ENCODE data around the gene L1TD1. TPM values are rescaled to one million over a fixed set of nuclear protein-coding genes. Genes with fewer than 3 reads are reported as not detected.
"Not testable (repeated sequence)": the region's sequence is repeated elsewhere in the genome, so short reads cannot be mapped to it uniquely, and the experiment has no call there.

The L1TD1 gene, protein sequence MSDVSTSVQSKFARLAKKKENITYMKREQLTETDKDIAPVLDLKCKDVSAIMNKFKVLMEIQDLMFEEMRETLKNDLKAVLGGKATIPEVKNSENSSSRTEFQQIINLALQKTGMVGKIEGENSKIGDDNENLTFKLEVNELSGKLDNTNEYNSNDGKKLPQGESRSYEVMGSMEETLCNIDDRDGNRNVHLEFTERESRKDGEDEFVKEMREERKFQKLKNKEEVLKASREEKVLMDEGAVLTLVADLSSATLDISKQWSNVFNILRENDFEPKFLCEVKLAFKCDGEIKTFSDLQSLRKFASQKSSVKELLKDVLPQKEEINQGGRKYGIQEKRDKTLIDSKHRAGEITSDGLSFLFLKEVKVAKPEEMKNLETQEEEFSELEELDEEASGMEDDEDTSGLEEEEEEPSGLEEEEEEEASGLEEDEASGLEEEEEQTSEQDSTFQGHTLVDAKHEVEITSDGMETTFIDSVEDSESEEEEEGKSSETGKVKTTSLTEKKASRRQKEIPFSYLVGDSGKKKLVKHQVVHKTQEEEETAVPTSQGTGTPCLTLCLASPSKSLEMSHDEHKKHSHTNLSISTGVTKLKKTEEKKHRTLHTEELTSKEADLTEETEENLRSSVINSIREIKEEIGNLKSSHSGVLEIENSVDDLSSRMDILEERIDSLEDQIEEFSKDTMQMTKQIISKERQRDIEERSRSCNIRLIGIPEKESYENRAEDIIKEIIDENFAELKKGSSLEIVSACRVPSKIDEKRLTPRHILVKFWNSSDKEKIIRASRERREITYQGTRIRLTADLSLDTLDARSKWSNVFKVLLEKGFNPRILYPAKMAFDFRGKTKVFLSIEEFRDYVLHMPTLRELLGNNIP
- total RNA-seq = not detected in 2 replicates
- polyA plus RNA-seq (2012) = not detected

DNA sequence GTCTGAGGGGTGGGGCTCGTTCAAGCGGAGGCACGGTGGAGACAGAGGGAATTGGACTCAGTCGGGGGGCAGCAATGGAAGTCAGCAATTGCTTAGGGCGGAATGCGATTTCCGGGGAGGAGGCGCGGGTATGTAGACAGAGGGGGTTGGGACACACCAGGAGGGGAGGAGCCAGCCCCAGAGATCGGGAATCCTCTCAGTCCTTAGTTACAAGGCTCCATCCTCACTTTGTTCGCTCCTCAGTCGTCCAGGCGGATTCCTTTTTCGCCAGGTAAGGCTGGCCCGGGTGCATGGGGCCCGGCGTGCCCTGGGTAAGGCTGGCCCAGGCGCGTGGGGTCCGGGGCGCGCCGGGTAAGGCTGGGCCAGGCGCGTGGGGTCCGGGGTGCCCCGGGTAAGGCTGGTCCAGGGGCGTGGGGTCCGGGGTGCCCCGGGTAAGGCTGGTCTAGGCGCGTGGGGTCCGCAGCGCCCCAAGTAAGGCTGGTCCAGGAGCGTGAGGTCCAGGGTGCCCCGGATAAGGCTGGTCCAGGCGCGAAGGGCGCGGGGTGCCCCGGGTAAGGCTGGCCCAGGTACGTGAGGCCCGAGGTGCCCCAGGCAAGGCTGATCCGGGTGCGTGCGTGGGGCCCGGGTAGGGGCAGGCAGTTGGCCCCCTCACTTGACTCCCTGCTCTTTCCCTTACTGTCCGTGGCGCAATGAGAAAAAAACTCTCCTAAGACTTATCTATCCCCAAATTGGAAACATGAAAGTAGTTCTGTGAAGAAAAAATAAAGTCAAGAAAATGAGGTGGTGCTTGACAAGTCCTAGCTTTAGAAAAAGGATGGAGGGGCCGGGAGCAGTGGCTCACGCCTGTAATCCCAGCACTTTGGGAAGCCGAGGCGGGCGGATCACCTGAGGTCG, at the start of gene L1TD1:
Gene L1TD1, plus strand, starts transcription at position 199 of the 894 bp plus-strand sequence. CDS start 11,780 bp downstream, outside the sequence.
- no peak for DNase-seq (ENCODE audit: low read depth)

DNA sequence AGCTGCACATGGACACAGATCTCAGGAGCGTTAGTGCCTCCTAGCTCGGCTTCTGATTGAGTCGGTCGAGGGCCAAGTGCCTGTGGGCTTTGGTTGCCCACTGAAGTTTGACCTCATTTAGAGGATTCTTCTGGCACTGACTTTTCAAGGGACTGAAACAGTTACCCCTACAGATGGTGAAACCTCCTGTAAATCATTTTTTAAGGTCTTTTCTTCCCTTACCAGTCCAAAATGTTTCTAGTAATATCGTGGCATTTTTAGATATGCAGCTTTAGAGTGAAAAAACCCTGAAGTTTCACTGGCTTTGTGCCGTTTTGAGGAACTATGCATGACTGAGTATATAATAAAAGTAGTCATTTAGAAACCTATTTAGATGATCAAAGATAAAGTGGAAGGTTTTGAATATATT, 34.7 kb upstream of the L1TD1 start:
- no peak for DNase-seq (ENCODE audit: low read depth)

DNA sequence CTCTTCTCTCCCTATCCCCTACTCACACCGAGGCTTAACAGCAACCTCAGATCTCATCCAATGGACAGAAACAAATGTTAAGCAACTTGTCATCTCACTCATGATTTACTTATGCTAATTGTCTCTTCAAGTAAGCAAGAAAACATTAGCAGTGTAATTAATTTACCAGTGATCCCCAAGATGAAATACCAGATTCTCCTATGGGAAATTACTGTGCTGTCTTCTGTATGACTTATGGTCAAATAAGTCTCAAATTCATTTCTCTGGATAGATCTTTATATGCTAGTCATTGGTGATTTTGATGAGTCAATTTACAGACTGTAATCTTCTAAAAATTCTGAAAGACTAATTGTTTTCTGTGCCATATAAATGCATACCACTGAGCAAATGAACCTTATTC, 32.9 kb upstream of the L1TD1 start:
- no peak for DNase-seq (ENCODE audit: low read depth)

DNA sequence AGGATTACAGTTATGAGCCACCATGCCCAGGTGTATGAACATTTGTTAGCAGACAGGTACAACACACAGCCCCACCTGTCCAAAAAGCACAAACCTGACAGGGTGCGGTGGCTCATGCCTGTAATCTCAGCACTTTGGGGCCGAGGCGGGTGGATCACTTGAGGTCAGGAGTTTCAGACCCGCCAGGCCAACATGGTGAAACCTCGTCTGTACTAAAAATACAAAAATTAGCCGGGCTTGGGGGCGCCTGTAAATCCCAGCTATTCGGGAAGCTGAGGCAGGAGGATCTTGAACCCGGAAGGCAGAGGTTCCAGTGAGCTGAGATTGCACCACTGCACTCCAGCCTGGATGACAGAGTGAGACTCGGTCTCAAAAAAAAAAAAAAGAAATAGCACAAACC, 24.3 kb upstream of the L1TD1 start:
- DNase-seq (ENCODE audit: low read depth) = not testable (repeated sequence)

DNA sequence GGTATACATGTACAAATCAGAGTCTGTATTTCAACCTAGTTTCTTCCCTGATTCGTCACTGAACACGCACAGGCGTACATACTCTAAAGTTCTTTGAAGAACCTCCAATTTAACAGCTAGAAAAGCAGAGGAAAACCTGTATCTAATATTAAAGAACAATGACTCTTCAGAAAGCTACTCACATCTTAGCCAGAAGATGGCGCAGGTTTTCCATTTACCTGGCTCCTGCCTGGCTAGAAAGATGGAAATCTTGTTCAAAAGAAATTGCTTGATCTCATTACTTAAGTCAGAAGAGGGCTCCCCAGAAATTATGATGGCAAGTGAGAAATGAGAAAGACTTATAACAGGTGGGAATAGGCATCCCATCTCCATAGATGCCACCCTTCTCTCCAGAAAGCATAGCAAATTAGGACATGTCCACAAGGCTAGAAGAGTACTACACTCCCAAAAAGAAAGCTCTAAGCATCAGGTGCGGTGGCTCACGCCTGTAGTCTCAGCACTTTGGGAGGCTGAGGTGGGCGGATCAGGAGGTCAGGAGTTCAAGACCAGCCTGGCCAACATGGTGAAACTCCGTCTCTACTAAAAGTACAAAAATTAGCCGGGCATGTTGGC, 19.0 kb upstream of the L1TD1 start:
- peak; percentile 60 for DNase-seq (ENCODE audit: low read depth)

DNA sequence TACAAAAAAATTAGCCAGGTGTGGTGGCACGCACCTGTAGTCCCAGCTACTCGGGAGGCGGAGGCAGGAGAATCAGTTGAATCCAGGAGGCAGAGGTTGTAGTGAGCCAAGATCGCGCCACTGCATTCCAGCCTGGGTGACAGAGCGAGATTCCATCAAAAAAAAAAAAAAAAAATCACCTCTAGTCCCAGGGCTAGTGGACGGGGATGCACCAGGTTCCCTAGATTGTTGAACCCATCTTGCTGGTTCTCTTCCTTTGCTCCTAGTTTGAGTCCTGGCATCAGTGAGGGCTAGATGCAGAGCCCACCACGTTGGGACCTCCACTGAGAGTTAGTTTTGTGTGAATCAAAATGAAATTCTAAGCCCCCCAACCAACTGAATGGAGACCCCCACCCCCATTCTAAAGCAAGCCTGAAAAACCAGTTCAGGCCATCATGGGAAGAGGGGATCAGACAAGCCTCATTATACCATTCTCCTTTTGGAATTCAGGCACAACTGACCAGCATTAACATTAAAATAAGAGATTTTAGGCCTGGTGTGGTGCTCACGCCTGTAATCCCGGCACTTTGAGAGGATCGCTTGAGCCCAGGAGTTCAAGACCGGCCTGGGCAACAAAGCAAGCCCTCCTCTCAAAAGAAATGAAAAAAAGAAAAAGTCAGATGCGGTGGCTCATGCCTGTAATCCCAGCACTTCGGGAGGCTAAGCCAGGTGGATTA, 17.9 kb upstream of the L1TD1 start:
- no peak for DNase-seq (ENCODE audit: low read depth)

DNA sequence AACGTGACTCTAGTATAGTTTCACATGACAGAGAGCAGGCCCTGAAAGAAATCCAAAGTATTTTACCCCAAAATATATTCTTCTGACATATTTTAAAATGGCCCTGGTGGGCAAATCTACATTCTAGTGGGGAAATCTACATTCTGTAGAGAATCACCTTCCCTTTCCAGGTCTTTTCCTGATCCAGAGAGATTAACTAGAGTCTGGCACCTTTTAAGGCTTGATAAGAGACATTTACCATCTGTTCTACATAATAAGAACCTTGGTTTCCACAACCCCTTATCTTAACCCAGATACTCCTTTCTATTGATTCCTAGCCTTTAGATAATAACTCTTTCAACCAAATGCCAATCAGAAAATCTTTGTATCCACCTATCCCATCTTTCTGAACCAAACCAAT, 17.0 kb upstream of the L1TD1 start:
- no peak for DNase-seq (ENCODE audit: low read depth)

DNA sequence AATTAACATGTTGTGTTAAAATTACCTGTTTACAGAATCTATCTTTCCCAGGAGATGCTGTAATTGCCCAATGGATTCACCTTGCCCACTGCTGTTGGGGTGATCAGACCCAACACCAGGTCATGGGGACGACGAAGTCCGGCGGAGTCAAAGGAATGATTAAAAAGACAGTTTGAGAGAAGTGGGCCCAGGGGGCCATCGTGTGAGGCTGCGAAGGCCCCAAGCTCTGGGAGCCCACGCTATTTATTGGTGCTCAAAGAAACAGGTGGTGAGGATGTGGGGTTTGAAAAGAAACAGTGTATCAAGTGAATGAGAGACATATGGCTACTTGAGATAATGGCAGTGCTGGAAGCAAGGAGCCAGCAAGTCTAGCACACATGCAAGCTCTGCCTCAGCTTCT, 16.3 kb upstream of the L1TD1 start:
- no peak for DNase-seq (ENCODE audit: low read depth)

DNA sequence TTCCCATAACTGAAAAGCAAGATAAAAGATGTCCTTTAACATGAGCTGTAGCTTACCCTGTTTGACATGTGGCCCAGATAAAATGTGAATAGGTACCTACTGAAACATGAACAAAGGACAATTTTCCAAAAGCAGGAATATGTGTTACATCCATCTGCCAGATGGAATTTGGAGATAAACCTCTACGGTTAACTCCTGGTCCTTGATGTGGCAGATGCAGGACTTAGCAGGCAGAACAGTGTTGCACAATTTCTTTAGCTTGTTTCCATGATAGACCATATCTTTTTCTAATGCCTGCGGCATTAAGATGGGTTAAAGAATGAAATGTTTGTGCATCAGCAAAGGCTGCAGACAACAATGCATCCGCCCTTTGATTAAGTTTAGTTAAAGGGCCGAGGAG, 14.6 kb upstream of the L1TD1 start:
- not testable (repeated sequence) for DNase-seq (ENCODE audit: low read depth)

DNA sequence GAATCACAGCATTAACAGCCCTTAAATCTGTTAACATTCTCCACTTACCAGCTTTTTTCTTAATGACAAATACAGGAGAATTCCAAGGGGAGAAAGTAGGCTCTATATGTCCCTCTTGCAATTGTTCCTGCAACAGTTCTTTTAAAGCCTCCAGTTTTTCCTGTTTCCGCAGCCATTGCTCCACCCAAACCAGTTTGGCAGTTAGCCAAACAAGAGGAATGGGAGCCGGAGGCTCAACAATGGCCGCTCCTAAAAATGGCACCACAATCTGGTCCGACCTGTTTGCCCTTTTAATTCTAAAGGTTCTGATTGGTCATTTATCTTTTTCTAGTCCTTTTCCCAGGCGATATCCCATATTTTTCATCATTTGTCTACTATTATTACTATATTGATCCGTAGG, 14.0 kb upstream of the L1TD1 start:
- no peak for DNase-seq (ENCODE audit: low read depth)

DNA sequence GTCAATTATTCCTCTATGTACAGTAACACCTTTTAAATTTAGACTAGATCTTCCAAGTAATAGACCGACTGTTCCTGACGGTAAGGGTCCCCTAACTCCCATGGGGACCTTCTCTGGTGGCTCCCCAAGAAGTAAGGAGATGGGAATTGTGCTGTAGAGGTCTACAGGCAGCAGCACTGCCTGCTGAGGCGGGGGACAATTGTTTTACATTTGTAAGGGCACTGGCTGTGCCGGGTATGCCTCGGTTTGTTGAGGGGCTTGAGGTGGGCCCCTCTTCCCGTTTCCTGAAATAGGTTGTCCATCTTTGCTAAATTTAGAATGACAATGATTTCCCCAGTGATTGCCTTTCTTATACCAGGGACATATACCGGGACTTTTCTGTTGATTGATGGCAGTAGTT, 13.1 kb upstream of the L1TD1 start:
- DNase-seq (ENCODE audit: low read depth) = no peak

DNA sequence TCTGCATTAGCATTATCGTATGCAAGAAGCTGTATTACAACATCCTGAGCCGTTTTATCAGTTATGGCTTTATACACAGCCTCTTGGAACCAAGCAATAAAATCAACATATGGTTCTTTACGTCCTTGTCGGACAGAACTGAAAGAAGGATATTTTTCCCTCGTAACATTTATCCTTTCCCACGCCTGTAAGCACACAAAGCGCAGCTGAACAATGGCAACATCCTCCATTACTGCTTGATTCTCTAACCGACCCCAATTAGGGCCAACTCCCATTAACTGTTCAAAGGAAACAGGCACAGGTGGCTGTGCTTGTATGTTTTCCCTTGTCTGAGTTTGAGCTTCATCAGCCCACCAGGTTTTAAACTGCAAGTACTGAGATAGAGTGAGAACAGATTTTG, 12.5 kb upstream of the L1TD1 start:
- DNase-seq (ENCODE audit: low read depth) = not testable (repeated sequence)

DNA sequence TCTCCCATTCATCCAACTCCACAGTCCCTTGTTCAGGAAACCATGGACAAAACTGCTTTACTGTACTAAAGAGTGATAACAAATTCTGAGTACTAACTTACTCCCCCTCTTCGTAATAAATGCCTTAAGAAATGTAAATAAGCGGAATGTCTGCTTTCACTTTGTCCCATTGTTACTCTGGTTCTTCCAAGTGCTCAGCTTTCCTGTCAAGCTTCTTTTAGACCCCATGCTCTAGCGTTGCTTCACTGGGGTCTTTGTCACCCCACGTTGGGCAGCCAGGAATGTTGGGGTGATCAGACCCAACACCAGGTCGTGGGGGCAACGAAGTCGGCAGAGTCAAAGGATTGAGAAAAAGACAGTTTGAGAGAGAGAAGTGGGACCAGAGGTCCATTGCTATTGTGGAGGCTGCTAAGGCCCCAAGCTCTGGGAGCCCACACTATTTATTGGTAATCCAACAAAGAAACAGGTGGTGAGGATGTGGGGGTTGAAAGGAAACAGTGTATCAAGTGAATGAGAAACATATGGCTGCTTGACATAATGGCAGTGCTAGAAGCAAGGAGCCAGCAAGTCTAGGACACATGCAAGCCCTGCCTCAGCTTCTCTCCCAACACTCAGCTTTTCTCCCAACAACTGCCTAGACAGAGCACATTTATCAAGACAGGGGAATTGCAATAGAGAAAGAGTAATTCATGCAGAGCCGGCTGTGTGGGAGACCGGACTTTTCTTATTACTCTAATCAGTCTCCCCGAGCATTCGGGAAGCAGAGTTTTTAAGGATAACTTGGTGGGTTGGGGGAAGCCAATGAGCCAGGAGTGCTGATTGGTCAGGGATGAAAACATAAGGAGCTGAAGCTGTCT, 11.3 kb upstream of the L1TD1 start:
- DNase-seq (ENCODE audit: low read depth) = not testable (repeated sequence)

DNA sequence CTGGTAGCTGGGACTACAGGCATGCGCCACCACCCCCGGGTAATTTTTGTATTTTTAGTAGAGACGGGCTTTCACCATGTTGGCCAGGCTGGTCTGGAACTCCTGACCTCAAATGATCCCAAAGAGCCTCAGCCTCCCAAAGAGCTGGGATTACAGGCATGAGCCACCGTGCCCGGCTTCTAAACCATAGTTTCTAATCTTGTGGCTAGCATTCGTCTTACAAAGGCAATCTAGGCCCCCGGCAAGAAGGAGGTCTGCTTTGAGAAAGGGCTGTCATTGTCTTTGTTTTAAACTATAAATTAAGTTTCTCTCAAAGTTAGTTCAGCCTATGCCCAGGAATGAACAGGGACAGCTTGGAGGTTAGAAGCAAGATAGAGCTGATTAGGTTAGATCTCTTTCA, 10.3 kb upstream of the L1TD1 start:
- DNase-seq (ENCODE audit: low read depth) = no peak

DNA sequence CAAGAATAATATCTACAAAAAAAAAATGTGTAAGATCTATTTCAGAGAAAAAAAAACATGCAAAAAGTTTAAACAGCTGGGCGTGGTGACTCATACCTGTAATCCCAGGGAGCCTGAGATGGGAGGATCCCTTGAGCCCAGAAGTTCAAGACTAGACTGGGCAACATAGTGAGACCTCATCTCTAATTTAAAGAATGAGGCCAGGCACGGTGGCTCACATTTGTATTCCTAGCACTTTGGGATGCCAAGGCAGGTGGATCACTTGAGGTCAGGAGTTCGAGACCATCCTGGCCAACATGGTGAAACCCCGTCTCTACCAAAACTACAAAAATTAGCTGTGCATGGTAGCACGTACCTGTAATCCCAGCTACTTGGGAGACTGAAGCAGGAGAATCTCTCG, 9.4 kb upstream of the L1TD1 start:
- not testable (repeated sequence) for DNase-seq (ENCODE audit: low read depth)

DNA sequence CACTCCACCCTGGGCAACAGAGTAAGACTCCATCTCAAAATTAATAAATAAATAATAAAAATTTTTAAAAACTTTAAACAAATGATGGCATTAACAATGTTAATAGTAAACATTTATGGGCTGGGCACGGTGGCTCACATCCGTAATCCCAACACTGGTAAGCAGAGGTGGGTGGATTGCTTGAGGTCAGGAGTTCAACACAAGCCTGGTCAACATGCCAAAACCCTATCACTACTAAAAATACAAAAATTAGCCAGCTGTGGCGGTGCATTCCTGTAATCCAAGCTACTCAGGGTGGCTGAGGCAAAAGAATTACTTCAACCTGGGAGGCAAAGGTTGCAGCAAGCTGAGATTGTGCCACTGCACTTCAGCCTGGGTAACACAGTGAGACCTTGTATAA, 9.0 kb upstream of the L1TD1 start:
- DNase-seq (ENCODE audit: low read depth) = no peak

DNA sequence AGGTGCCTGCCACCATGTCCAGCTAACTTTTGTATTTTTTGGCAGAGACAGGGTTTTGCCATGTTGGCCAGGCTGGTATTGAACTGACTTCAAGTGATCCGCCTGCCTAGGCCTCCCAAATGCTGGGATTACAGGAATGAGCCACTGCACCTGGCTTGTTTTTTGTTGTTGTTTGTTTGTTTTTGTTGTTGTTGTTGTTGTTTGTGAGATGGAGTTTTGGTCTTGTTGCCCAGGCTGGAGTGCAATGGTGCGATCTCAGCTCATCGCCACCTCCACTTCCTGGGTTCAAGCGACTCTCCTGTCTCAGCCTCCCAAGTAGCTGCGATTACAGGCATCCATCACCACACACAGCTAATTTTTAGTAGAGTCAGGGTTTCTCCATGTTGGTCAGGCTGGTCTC, 7.1 kb upstream of the L1TD1 start:
- no peak for DNase-seq (ENCODE audit: low read depth)

DNA sequence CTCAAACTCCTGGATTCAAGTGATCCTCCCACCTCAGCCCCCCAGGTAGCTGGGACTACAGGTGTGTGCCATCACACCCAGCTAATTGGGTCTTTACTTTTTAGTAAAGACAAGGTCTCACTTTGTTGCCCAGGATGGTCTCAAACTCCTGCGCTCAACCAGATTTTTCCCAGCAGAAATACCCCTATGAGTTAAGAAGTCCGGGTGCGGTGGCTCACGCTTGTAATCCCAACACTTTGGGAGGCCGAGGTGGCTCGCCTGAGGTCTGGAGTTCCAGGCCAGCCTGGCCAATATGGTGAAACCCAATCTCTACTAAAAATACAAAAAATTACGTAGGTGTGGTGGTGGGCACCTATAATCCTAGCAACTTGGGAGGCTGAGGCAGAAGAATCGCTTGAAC, 6.5 kb upstream of the L1TD1 start:
- DNase-seq (ENCODE audit: low read depth) = no peak

DNA sequence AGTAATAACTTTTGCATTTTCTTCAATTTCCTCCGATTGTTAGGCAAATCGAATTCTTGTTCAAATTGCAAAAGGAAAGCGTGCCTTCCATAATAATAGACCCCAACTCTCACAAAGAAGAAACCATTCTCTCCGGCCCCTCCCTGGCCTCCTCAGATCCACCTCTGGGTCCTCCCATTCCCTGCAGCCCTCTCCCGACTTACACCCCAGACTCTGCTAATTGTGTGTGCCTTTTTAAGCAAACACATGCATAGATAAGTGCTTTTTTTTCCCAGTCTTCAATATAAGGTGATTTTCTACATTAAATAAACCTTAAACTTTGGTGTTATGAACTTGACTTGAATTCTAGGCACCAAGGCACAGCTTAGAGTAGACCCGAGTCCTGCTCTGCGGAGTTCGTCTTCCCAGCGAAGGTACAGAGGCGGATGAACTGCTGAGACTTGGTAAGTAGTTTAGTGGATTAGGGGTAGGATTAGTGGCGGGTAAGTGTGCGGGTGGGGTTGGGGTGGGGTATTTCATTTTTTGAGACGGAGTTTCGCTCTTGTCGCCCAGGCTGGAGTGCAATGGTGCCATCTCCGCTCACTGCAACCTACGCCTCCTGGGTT, 1.5 kb downstream of the L1TD1 start:
- no peak for DNase-seq (ENCODE audit: low read depth)

All from myocyte (in vitro differentiated cells).